GM12864 (cell line): ENCODE measurements around the gene HDAC3.

Experiments used
- DNase-seq: peaks from one replicate; pipeline ENCODE4 v3.0.0-alpha.2; 2011; ENCODE audit warnings: low read depth
- H3K4me3 ChIP-seq: 2 replicates; pipeline ENCODE4 v1.5.1; 2011; ENCODE audit warnings: mild to moderate bottlenecking, low read depth, low read length, control low read depth
- CTCF ChIP-seq: IDR thresholded peaks from 2 replicates; pipeline ENCODE4 v1.5.1; 2011; ENCODE audit warnings: low read depth, mild to moderate bottlenecking, moderate library complexity, low read length, control low read depth, inconsistent platforms; ENCODE audit errors: missing control alignments

HDAC3 gene

GRCh38 chr5:141657937-141658545 lies 21.4 kb upstream of the HDAC3 start:
- DNase-seq: no peak
- TF ChIP-seq CTCF: no peak
- no peak overlapping the region for H3K4me3 ChIP-seq

GRCh38 chr5:141657404-141657803 lies 20.8 kb upstream of the HDAC3 start:
- no peak for DNase-seq
- H3K4me3 ChIP-seq: no peak overlapping the region
- TF ChIP-seq CTCF: no peak

GRCh38 chr5:141656396-141656795 lies 19.7 kb upstream of the HDAC3 start:
- no peak for TF ChIP-seq CTCF
- no peak for DNase-seq
- H3K4me3 ChIP-seq: no peak overlapping the region

GRCh38 chr5:141655020-141655419 lies 18.4 kb upstream of the HDAC3 start:
- DNase-seq: no peak
- TF ChIP-seq CTCF: no peak
- H3K4me3 ChIP-seq: no peak overlapping the region

GRCh38 chr5:141654298-141654697 lies 17.6 kb upstream of the HDAC3 start:
- no peak for DNase-seq
- H3K4me3 ChIP-seq: no peak overlapping the region
- TF ChIP-seq CTCF: no peak

- DNase-seq: no peak
- no peak for TF ChIP-seq CTCF
- peak overlapping the region; percentile 68 for H3K4me3 ChIP-seq
These were observed 15.1 kb upstream of the HDAC3 start for GRCh38 chr5:141651728-141652105.

GRCh38 chr5:141650851-141651727 lies 14.4 kb upstream of the HDAC3 start, which contains the start of gene FCHSD1:
FCHSD1 (minus strand) TSS chr5:141651418; CDS start chr5:141651368, 50 bp downstream.
- TF ChIP-seq CTCF: no peak
- peak; percentile 43 for DNase-seq
- peak within 1 kb of the TSS; percentile 68 for H3K4me3 ChIP-seq
